ENCODE data around the gene CARD10.

Gene CARD10

DNA sequence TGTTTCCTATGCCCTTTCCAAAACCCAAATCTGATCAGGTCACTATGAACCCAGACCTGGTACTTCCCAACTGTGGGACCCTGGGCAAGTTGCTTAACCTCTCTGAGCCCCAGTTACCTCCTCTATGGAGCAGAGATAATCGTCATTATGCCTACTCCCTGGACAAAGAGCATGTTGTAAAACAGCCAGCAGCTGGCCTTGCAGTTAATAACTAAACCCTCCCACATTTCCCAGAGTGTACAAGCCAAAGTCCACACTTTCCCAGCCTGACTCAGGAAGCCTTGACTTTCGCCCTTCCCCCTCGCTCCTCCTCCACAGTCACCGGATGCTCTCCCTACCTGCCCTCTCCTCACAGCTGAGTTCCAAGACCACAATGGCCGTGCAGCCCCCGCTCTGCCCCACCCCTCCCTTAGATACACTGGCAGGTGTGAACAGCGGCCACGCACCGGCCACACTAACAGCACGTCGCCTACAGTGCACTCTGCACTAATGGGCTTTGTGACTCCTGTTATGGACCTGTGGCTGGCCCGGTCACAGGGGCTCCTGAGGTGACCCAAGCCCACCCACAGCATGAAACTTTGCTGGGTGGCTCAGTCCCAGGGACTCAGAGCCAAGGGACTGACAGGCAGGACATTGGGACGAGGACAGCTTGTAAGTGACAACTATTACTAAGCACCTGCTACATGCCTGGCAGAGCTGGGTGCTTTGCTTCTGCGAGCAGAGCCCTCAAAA, 17.4 kb downstream of the CARD10 start:
- no peak for DNase-seq

DNA sequence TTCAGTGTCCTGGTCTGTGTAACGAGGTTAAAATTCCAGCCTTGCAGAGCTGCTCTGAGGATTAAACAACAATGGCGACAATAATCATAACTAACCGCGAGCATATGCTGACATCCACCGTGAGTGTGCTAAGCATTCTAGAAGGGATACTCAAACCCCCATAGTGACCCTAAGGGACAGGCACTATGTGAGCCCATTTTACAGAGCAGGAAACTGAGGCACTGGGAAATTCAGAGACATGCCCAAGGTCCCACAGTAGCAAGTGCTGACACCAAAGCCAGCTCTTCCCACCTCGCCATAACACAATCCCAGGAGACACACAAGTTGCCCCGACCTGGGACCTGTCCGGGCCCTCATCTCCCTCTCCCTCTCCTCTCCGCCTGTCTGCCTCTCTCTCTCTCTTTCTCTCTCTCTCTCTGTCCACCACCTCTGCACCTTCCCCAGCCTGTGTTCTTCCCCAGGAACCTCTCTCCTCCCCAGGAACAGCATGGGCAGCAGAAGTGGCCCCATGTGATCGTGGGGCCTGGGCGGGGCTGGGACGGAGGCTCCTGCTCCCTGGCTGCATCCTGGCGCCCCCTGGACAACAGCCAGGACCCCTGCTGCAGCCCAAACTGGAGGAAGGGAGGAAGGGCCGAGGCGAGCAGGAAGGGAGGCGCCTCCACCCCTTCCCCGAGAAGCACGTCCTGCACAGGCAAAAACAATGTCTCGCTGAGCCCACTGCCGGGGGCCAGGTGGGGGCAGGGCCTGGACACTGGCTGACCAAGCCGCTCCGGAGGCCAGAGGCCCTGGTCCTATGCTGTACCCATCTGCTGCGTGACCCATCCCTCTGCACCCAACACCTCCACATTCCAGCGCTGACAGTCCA, 18.2 kb downstream of the CARD10 start:
- DNase-seq: no peak

DNA sequence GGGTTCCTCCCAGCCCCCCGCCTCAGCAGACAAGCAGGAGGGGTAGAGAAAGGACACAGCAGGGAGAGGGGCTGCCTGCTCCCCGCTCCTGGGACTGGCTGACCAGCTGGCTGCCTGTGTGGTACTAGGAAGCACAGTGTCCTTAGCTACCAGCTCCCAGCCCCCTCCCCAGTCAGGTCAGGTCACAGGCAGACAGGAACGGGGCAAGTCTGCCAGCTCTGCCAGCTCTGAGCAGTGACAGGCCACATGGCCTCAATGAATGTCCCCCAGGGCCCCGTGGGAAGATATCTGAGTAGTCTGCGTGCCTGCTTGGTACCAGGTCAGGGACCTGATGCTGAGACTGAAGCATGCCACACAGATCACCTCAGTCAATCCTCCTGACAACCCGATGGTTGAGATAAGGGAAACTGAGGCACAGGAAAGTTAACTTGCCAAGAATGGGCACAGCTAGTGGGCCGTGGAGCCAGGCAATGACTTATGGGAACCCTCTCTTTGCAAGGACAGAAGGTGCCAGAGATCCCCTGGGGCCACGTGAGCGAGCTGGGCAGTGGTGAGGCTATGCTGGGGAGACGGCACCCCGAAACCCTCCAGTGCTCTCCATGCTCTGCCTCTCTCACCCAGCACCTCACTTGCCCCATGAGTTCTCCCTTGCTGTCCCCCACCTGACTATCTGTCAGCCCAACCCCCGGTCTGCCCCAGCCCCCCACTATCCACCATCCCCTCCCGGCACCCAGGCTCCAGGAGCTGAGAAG, 19.2 kb downstream of the CARD10 start:
- DNase-seq: no peak

DNA sequence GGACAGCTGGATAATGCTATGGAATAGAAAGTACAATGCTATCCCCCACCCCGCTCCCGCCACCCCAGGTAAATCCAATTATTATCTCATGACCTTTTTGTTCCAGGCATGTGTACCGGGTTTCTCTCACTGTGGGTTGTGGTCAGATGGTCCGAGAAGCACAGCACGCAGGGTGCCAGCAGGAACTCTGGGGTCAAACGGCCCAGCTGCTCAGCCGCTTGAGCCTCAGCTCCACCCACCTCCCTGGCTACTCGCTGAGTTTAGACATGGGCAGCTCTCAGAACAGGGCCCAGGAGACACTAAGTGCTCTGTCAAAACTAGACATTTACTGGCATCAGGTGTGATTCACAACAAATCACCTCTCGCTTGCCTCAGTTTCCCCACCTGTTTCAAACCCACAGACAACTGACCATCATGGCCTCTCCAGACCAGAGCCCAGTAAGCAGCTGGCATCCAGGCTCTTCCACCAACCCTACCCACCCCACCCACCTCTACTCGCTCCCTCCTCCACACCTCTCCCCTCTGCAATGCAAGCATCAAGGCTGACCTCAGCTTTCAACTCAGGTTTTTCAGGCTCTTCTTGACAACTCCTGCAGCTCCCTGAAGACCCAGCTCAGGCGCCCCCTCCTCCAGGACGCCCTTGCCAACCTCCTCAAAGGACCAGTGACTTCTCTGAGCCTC, 20.0 kb downstream of the CARD10 start:
- no peak for DNase-seq

DNA sequence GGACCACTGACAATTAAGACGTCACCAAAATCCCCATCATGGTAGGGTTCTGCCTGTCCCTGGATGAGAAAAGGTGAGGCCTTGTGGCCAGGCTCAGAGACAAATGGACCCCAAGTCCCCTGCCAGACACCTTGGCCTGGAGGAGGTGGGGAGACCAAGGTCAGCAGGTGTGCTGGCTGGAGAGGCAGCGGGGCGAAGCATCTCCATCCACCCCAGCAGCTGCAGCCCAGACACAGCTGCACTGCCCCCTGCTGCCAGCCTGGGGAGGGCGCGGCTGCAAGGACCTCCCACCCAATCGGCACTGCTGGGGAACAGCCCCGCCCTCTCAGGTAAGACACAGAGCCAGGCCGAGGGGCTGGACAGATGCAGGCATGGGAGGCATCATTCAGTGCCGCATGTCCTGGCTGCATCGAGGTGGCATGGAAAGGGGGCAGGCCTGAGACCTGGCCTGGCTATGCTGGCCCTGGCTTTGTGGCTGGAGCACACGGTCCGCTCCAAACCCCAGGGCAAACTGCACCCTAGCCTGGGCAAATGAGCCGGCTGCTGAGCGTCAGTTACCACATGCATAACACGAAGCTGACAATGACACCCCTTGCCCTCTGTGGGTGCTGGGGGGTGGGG, 20.8 kb downstream of the CARD10 start:
- peak; percentile 70 to 79 for DNase-seq

DNA sequence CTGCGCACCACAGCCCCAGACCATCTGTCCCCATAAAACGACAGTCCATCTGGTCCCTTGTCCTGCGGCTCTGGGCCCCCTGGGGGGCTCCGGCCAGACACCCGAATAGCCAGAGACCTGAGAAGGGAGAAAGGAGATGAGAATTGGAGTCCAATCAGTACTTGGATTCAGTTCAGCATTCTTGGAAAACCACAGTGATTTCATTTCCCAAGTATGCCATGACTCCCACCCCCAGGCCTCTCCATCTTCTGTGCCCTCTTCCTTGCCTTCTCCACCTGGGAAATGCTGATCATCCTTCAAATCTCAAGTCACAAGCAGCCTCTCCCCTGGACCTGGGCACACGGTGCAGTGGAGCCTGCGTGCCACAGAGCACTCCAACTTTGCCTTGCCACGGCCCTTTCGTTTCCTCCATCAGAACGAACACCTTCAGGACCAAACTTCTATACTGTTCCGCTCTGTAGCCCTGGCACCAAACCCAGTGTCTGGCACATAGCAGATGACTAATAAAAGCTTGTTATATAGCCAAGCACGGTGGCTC, 22.1 kb downstream of the CARD10 start:
- DNase-seq: no peak

DNA sequence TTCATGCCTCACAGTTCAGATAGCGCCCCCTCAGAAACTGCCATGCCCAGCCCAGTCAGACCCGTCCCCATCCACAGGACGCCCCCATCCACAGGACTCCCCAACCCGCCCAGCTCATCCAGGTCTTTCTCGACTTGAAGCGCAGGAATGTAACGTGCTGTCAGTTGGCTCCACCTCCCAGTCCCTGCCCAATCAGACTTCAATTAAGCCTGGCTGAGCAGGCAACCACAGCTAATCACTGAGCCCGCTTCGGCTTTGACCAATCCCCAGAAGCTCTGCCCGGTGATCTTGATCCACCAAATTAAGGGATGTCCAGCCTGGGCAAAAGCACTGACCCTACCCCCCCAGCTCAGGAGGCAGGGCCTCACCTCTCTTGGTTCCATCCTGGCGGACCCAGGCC, 22.6 kb downstream of the CARD10 start:
- no peak for DNase-seq

DNA sequence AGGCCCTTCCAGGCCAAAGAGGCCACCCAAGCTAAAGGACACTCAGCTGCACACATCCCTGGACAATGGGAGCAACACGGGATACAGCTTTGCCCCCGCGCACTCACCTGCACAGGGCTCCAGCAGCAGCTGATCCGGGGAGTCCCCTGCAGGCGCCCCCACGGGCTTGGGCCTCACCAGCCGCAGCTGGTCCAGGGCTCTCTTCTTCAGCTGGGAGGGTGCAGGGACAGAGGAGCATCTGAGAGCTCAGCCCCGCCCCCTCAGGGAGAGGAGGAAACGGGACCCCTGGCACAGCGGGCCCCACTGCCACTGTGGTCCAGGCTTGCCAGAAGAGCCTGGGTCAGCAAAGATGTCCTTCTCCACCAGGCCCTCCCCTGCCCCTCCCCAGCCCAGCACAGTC, 25.2 kb downstream of the CARD10 start:
- no peak for DNase-seq

DNA sequence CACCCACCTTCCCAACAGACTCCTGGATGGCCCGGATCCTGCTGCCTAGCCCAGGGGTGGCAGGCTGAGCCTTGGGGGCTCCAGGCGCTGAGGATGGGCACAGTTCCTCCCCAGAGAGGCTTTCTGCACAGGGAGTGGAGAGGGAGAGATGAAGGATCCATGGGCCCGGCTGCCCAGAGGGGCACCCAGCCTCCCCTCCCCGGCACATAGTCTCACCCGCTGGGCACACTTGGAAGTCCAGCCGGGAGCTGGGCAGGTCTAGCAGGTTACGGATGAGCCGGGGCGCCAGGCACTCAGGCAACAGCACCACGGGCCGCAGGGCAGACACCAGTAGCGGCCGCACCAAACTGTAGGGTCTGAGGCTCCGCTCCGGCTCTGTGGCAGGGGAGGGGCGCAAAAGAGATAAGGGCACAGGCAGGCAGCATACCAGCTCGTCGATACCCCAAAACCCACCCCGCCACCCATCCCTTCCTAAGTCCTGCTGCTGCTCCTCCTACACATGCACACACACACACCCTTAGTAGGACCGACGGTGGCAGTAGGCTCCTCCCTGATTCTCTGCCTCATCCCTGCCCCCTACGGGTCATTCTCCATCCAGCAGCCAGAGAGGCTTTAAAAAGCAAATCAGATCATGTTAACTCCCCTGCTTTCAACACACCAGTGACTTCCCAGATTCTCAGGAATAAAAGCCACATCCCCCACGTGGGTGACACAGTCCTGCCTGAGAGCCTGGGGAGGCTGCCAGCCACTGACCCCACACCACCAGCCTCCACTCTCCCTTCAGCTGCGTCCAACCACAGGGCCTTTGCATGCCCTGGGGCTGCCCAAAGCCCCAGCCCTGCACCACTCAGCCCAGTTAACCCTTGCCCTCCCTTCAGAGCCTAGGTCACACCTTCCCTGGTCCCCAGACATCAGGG, 26.5 kb downstream of the CARD10 start:
- DNase-seq: peak; percentile 68 to 70

DNA sequence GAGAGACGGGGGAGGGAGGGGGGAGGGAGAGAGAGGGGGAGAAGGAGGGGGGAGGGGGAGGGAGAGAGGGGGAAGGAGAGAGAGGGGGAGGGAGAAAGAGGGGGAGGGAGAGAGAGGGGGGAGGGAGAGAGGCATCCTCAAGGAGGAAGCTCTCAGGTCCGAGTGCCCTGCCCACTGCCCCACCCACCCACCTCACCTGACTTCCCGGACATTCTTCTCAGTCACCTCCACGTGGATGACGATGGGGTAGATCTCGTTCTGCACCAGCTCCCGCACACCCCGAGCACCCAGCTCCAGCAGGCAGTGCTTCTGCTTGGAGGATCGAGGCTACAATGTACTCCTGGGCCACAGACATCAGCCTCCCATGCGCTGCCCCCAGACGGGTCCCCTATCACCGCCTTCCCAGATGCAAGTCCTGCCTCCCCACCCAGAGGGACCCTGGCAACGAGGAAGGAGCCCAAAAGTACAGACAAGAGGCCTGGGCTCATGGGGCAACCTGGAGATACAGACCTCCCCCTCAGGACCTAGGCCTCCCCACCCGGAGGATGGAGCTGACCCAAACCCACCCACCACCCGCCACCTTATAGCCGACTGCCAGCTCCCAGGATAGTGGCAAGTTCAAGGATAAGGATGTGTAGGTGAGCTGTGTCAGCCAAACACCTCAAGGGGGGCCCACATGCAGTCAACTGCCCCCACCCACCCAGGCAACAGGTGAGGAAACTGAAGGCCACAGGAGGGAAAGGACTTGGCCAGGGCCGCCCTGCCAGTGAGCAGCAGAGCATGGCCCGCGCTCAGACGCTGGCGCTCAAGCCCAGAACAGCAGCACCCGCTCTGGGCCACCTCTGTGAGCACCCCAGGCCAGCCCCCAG, 27.4 kb downstream of the CARD10 start:
- DNase-seq: no peak

DNA sequence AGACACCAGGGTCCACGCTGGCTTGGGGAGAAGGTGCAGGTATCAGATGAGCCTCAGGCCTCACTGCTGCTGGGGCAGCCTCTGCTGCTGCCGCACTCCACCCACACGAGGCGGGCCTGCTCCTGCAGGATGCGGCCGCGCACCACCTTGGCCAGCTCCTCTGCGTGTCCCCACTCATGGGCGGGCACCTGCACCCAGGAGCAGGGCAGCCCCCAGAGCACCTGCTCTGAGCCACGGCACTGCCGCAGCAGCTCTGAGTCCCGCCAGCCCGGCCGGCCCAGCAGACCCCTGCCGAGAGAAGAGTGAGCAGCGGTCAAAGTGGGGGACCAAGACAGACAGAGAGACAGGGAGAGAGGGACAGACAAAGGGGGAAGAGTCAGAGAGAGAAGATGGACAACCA, 28.1 kb downstream of the CARD10 start:
- DNase-seq: no peak

DNA sequence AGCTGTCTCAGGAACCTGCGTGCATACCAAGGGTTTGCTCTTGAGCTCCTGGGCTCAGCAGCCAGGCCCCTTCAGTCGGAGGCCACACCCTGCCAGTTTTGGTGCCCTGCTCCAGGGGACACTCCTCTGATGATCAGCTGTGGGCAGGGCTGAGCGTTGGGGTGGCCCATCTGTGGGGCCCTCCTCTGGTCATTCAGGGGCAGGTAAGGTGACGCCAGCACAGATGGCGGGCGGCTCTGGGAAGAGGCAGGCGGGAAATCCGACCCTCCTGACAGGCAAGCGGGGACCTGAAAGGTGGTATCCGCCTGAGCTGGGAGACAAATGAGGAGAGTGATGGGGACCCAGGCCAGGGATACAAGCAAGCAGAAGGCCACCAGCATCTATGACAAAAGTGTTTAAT, 29.2 kb downstream of the CARD10 start:
- DNase-seq: no peak

DNA sequence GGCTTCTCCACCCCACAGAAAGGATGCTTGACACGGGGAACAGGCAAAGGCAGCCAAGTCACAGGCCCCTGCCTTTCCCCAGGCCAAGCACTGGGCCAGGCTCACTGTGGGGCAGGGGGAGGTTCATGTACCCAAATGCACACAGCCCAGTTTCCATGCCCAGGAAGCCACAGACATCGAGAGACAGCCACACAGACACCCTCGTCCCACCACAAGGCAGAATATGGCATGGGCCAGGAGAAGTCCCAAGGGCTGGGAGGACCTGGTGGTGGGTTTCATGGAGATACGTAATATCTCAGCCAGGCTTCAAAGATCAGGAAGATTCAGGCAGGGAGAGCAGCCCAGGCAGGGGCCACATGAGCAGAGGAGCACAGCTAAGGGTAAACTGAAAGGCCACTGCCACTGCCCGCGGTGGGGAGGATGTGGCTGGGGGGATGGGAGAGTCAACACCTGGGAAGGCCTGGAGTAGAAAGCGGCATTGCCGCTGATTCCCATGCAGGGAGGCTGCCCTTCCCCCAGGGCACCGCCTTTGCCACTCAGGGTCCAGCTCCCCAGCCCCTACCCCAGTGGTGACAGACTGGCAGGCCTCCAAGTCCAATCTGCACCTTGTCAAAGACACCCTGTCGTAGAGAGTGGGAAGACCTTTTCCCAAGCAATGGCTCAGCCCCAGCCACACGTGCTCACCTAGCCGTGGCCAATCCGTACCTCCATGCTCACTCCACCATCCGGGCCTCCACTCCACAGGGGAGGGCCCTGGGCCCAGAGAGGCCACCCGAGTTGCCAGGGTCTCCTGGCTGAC, 30.7 kb downstream of the CARD10 start:
- DNase-seq: no peak

DNA sequence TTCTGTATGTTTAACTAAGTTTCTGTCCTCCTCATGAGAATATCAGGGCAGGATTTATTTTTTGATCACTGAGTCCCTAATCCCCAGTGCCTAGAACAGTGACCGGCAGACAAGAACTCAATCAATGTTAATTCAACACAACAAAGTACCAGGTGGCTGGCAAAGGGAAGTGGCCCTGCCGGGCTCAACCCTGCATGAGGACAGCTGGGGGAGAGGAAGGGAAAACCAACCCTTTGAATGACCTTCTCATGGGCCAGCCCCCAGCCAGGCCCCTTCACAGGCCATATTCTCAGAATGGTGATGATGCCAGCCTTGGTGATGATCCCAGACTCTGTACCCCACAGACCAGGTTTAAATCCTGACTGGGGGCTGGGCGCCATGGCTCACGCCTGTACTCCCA, 31.6 kb downstream of the CARD10 start:
- no peak for DNase-seq

DNA sequence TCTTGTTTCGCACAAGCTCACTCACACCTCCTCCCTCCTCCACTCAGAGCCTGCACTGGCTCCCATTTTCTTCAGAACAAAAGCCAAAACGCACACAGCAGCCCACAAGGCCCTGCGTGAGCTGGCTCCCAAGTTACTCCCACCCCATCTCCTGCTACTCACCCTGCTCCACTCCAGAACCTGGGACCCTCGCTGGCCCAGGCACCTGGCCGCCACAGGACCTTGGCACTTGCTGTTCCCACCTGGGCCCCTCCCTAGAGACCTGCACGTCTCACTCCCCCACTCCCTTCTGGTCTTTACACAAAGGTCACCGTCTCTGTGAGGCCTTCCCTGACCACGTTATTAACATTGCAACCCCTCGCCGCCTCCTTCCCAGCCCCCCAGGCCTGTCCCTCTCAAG, 32.1 kb downstream of the CARD10 start:
- no peak for DNase-seq

DNA sequence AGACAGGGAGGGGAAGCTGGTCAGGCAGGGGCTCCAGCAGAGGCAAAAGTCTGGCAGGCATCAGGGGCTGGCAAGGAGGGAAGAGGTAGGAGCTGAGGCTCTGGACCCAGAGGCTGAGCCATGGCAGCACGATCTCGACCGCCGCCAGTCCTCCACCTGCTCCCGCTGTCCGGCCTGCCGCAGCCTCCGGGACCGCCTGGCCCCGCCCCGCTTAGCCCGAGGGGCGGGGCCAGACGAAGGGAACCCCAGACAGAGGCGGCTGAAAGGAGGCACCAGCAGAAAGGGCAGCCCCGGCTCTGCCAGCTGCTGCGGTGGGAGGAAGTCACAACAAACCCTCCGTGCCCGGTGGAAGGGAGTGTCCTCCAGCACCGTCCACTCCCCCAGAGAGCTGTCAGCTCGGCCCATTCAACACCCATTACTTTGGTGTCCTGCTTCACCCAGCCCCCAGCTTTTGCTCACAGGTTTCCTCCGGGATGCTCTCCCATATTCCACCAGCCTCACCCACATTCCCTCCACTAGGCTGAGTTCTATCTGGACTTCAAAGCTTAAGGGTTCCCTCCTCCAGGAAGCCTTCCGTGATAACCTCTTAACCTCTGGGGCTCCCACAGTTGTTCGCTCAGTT, 32.9 kb downstream of the CARD10 start, which contains the start of gene MFNG:
MFNG (minus strand) TSS at position 161 of the 622 bp plus-strand sequence. CDS start 207 bp downstream, outside the sequence.
- DNase-seq: peak; percentile 82 to 83

DNA sequence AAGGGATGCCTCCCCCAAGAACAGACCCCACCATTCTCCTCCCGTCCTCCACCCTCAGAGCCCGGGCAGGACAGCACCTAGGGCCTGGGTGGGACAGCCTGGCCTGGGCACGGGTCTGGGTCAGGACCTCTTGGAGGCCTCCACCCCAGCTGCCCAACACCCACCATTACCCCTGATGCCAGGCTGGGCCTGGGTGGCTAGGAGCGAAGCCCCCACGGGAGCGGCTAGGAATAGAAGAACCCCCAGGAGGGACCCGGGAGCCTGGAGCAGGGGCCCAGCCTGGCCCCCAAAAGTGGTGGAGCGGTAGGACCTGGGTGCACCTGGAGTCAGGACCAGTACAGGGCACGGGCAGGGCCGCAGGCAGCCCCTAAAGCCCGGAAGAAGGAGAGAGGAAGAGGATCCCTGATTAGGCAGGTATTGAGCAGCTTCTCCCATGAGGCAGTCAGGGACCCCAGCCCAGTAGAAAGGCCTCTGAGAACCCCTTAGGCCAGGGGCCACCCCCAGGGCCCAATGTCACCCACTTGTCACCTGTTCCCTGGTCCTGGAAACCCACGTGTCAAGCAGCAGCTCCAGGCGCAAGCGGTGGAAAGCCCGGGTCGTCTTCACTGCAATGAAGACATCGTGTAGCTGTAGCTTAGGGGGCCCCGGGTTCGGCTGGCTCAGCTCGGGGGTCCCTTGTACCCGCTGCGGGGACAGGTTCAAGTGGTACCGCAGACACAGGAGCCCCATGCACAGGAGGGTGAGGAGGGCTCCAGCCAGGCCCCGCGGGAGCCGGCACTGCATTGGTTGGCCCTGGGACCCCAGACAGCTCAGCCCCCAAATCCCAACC, 33.6 kb downstream of the CARD10 start:
- DNase-seq: peak in 1 of 2 donors; percentile 15
